Endothelial cell (in vitro differentiated cells): ENCODE data around the gene RPL12. TPM values are rescaled to one million over a fixed set of nuclear protein-coding genes. Genes with fewer than 3 reads are reported as not detected.

Experiments used
- DNase-seq: peaks from one replicate; pipeline ENCODE4 v3.0.0; 2021; ENCODE audit warnings: low spot score
- H3K27ac Mint-ChIP-seq: one replicate; pipeline ENCODE4 v1.8.0; 2021; ENCODE audit warnings: mixed read lengths, inconsistent platforms; ENCODE audit not compliant: unreplicated experiment
- H3K27me3 Mint-ChIP-seq: one replicate; pipeline ENCODE4 v1.8.0; 2021; ENCODE audit warnings: mild to moderate bottlenecking, moderate library complexity, mixed read lengths, inconsistent platforms; ENCODE audit not compliant: unreplicated experiment
- H3K36me3 Mint-ChIP-seq: one replicate; pipeline ENCODE4 v1.8.0; 2021; ENCODE audit warnings: mild to moderate bottlenecking, low read depth, mixed read lengths, inconsistent platforms; ENCODE audit not compliant: unreplicated experiment
- H3K4me1 Mint-ChIP-seq: one replicate; pipeline ENCODE4 v1.8.0; 2021; ENCODE audit warnings: mild to moderate bottlenecking, mixed read lengths, inconsistent platforms; ENCODE audit not compliant: unreplicated experiment
- H3K4me3 Mint-ChIP-seq: one replicate; pipeline ENCODE4 v1.8.0; 2021; ENCODE audit warnings: mild to moderate bottlenecking, mixed read lengths, inconsistent platforms; ENCODE audit not compliant: unreplicated experiment
- H3K9me3 Mint-ChIP-seq: one replicate; pipeline ENCODE4 v1.8.0; 2021; ENCODE audit warnings: mixed read lengths, inconsistent platforms; ENCODE audit not compliant: unreplicated experiment
- CTCF ChIP-seq: fragments of 200-600 bp; sonication (generic); IDR thresholded peaks from one replicate; pipeline ENCODE4 v1.5.0; 2021; ENCODE audit warnings: antibody characterized with exemption; ENCODE audit not compliant: unreplicated experiment
- total RNA-seq: library from RNA; stranded (reverse); fragmentation: NEBNext Ultra II Directional; extraction: Animal tissue kit (Norgen Biotek cat#: 25700); gene quantifications from one replicate; pipeline ENCODE4 v1.2.1, GENCODE V29; 2021; ENCODE audit not compliant: unreplicated experiment

Gene RPL12
- total RNA-seq, 1 donor from 2014 or later = 1,208 TPM

- Mint-ChIP-seq H3K4me1 (peaks cover 6% of the 10 kb centered on the region), H3K27me3 (peaks cover 2% of the 10 kb centered on the region), H3K9me3 (no peaks in the 10 kb centered on the region), H3K27ac (no peak overlapping the region), H3K4me3 (no peak overlapping the region), H3K36me3 (peaks cover 8% of the 10 kb centered on the region)
- TF ChIP-seq CTCF = no peak
- DNase-seq = no peak
These were observed 46.6 kb upstream of the RPL12 start for GRCh38 chr9:127497656-127498290.

- DNase-seq = no peak
- Mint-ChIP-seq H3K27me3 (peaks cover 2% of the 10 kb centered on the region), H3K4me3 (no peak overlapping the region), H3K27ac (no peak overlapping the region), H3K4me1 (peaks cover 6% of the 10 kb centered on the region), H3K36me3 (peaks cover 8% of the 10 kb centered on the region), H3K9me3 (no peaks in the 10 kb centered on the region)
- TF ChIP-seq CTCF = no peak
These were observed 45.8 kb upstream of the RPL12 start for GRCh38 chr9:127496974-127497373.

GRCh38 chr9:127495884-127496555, 44.8 kb upstream of the RPL12 start:
- no peak overlapping the region for H3K4me3 Mint-ChIP-seq
- peaks cover 9% of the 10 kb centered on the region for H3K36me3 Mint-ChIP-seq
- no peak for TF ChIP-seq CTCF
- no peak overlapping the region for H3K27ac Mint-ChIP-seq
- no peak for DNase-seq
- H3K4me1 Mint-ChIP-seq = peaks cover 6% of the 10 kb centered on the region
- peaks cover 2% of the 10 kb centered on the region for H3K27me3 Mint-ChIP-seq
- no peaks in the 10 kb centered on the region for H3K9me3 Mint-ChIP-seq

- Mint-ChIP-seq H3K27ac (no peak overlapping the region), H3K4me3 (no peak overlapping the region), H3K36me3 (peaks cover 11% of the 10 kb centered on the region), H3K4me1 (peaks cover 6% of the 10 kb centered on the region), H3K27me3 (peaks cover 2% of the 10 kb centered on the region), H3K9me3 (no peaks in the 10 kb centered on the region)
- no peak for DNase-seq
- no peak for TF ChIP-seq CTCF
These were observed 43.1 kb upstream of the RPL12 start for GRCh38 chr9:127494304-127494702.
